GM18519 (cell line): ENCODE results near the gene AQP12B.
"Not testable (repeated sequence)": the region's sequence is repeated elsewhere in the genome, so short reads cannot be mapped to it uniquely, and the experiment has no call there.

Experiments used
- ATAC-seq: cut with Tn5 transposase; IDR thresholded peaks from one replicate; pipeline ENCODE4 v1.9.1; 2021; ENCODE audit warnings: mild to moderate bottlenecking, moderate library complexity; ENCODE audit not compliant: unreplicated experiment, low FRiP score

The AQP12B gene

DNA sequence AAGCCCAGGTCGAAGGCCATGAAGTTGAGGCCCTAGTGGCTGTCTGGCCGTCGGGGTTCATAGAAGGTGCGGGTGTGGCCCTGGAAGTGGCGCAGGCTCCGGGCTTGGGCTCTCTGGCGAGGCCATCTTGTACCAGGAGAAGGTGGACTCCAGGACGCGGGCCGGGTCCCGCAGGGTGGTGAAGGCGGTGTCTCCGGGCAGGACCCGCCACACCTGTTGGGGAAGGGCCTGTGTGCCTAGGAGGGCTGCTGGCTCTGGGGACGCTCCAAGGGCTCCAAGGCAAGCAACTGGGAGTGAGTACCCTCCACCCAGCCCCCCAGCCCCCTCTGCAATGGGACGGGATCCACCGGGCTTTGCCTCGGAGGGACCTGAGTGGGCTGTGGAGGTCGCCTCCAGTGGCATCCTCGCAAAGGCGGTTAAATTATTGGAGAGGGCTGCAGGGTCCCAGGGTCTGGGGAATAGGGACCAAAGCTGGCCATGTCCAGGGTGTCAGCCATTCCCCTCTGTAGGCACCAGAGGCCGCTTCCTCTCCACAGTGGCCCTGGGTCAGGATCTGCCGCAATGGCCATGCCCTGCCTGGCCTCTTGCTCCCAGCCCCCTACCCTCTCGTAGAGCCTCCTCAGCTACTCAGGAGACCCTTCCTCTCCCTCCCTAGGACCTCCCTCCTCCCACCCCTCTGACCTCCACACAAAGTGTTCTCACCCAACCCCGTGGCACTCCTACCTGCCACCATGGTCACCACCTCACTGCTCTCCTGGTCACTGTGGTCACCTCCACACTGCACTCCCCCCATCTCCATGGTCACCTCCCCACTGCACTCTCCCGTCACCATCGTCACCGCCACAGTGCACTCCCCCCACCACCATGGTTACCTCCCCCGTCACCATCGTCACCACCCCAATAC, 19.3 kb upstream of the AQP12B start:
- ATAC-seq = no peak

GRCh38 chr2:240701091-240701735, 18.5 kb upstream of the AQP12B start:
- no peak for ATAC-seq

DNA sequence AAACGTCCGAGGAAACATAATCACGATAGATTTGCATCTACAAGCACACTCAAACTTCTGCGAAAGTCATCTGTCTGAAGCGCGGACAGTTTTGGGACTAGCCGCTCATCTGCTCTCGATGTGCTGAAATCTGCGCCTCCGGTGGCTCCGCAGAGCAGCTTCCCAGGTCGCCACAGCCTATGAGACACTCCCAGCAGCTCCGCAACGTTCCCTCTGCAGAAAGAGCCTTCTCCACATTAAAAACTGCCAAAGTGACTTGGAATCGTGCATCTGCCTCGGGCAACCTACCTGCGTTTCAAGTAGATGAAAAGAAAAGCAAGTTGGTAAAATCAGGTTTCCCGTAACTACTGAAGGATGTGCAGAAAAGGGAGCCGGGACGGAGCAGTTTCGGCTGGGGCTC, 17.9 kb upstream of the AQP12B start:
- not testable (repeated sequence) for ATAC-seq

DNA sequence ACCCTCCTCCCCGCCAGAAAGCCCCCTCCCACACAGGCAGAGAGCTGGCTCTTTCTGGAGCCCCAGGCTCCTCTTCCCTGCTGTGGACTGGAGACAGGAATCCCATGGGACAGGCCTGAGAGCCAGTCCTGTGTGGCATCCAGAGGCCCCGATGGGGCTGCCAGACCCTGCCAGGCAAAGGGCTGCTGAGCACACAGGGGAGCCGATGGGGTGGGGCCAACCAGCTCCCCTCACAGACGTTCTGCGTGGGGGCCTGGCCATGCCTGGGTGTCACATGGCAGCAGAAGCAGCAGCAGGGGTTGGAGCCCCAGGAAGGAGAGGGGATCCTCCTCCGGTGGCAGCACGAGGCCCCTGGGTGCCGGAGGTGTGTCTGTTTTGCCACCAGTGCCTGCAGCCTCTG, 17.1 kb upstream of the AQP12B start:
- ATAC-seq = not testable (repeated sequence)

- not testable (repeated sequence) for ATAC-seq
Observed at GRCh38 chr2:240698852-240699561, 16.3 kb upstream of the AQP12B start.

GRCh38 chr2:240696469-240696868, 13.8 kb upstream of the AQP12B start:
- ATAC-seq = not testable (repeated sequence)

- not testable (repeated sequence) for ATAC-seq
Observed at GRCh38 chr2:240695593-240695992, 12.9 kb upstream of the AQP12B start.

GRCh38 chr2:240694304-240694703, 11.6 kb upstream of the AQP12B start:
- not testable (repeated sequence) for ATAC-seq

GRCh38 chr2:240692583-240693561, 10.2 kb upstream of the AQP12B start:
- ATAC-seq = not testable (repeated sequence)

GRCh38 chr2:240691631-240692420, 9.1 kb upstream of the AQP12B start, which contains the start of gene AQP12A:
TSS of gene AQP12A (plus strand) at chr2:240691866. CDS start at chr2:240691914, 48 bp downstream.
- ATAC-seq = not testable (repeated sequence)

GRCh38 chr2:240691075-240691427, 8.4 kb upstream of the AQP12B start:
- not testable (repeated sequence) for ATAC-seq

- not testable (repeated sequence) for ATAC-seq
Observed at GRCh38 chr2:240690421-240691074, 7.9 kb upstream of the AQP12B start.

- ATAC-seq = no peak
Observed at GRCh38 chr2:240689975-240690374, 7.3 kb upstream of the AQP12B start.

GRCh38 chr2:240688553-240688919, 5.9 kb upstream of the AQP12B start:
- ATAC-seq = no peak

DNA sequence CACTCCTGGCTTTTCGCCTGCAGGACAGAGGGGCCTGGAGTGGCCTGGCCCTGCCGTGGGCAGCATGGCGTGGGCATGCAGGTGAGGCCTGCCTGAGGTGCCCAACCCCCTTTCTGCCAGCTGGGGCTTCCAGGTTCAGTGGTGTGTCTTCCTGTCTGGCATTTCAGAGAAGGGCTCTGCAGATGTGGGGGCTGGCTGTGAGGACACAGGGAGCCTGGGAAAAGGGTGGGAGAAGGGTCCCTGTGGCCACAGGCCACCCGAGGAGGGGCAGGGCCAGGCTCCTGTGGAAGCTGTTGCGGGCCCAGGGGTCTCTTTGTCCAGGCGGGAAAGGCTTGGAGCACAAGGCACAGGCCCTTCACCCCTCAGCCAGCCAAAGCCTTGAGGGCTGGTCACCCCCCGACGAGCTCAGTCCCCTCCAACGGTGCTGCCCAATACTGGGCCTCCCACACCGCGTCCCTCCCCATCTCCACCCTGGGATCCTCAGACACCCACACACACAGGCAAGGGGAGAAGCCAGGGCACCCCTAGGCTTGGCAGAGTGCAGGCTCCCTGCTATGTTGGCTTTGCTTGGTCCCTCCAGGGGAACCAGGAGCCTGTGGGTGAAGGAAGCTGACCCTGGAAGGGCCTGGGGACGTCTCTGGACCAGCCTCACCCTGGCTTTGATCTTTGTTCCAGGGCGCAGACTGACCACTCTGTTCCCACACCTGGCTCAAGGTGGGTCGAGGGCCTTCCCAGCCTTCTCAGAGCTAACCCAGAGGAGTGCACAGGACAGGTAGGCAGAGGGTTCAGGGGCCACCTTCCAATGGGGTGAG, 5.3 kb upstream of the AQP12B start:
- no peak for ATAC-seq

- ATAC-seq = no peak
Observed at GRCh38 chr2:240687045-240687740, 4.5 kb upstream of the AQP12B start.

GRCh38 chr2:240686460-240686859, 3.8 kb upstream of the AQP12B start:
- no peak for ATAC-seq
